ENCODE results near the gene DNAJB11.

- TF ChIP-seq, protein P1, sequence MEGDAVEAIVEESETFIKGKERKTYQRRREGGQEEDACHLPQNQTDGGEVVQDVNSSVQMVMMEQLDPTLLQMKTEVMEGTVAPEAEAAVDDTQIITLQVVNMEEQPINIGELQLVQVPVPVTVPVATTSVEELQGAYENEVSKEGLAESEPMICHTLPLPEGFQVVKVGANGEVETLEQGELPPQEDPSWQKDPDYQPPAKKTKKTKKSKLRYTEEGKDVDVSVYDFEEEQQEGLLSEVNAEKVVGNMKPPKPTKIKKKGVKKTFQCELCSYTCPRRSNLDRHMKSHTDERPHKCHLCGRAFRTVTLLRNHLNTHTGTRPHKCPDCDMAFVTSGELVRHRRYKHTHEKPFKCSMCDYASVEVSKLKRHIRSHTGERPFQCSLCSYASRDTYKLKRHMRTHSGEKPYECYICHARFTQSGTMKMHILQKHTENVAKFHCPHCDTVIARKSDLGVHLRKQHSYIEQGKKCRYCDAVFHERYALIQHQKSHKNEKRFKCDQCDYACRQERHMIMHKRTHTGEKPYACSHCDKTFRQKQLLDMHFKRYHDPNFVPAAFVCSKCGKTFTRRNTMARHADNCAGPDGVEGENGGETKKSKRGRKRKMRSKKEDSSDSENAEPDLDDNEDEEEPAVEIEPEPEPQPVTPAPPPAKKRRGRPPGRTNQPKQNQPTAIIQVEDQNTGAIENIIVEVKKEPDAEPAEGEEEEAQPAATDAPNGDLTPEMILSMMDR (IDR thresholded peaks at IDR 0.05; ENCODE audit: insufficient read depth, low read length, poor library complexity, severe bottlenecking) = peak; percentile 32
- TF ChIP-seq EZH2phosphoT487 (conservative IDR thresholded peaks at IDR 0.05; ENCODE audit: low read length) = no peak
Measured at GRCh38 chr3:186589121-186589520, 18.6 kb downstream of the DNAJB11 start.

All from SU-DHL-6 (cell line).